Measurements from ENCODE around the gene MPST.

DNA sequence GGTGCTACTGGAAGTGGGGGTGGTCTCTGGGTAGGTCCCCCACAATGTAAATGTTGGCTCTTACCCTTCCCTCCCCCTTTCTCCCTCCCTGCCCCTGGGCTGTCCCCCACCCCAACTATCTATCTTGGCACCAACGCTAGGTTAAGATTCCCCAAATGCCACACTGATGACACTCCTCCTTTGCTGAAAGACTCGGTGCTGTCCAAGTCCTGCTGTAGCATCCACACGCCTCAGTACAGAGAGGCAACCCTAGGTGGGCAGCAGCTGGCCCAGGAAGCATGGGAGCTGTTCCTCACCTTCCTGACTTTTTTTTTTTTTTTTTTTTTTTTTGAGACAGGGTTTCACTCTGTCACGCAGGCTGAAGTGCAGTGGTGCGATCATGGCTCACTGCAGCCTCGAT, 28.6 kb downstream of the MPST start:
- TF ChIP-seq, protein P1, sequence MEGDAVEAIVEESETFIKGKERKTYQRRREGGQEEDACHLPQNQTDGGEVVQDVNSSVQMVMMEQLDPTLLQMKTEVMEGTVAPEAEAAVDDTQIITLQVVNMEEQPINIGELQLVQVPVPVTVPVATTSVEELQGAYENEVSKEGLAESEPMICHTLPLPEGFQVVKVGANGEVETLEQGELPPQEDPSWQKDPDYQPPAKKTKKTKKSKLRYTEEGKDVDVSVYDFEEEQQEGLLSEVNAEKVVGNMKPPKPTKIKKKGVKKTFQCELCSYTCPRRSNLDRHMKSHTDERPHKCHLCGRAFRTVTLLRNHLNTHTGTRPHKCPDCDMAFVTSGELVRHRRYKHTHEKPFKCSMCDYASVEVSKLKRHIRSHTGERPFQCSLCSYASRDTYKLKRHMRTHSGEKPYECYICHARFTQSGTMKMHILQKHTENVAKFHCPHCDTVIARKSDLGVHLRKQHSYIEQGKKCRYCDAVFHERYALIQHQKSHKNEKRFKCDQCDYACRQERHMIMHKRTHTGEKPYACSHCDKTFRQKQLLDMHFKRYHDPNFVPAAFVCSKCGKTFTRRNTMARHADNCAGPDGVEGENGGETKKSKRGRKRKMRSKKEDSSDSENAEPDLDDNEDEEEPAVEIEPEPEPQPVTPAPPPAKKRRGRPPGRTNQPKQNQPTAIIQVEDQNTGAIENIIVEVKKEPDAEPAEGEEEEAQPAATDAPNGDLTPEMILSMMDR (conservative IDR thresholded peaks at IDR 0.05; ENCODE audit: low read depth, low read length), result no peak
- TF ChIP-seq EZH2 (IDR thresholded peaks at IDR 0.05; ENCODE audit: borderline replicate concordance, low read depth, low read length, poor library complexity, severe bottlenecking), result no peak

All from A673 (cell line).